GM12878 (cell line): Measurements from ENCODE around the gene RASSF10. TPM values are rescaled to one million over a fixed set of nuclear protein-coding genes. Genes with fewer than 3 reads are reported as not detected.

ENCODE experiments used
- ATAC-seq: fragments of 200-7000 bp; cut with Tn5 transposase; 3 replicates; pipeline ENCODE4 v1.9.1; 2020; ENCODE audit warnings: mild to moderate bottlenecking, moderate library complexity
- BruUV-seq: library from RNA; stranded (reverse); fragments of 400-500 nt; replicated peaks from 2 replicates; lab custom pipeline; 2021; lab: Mats Ljungman, UMichigan
- CTCF ChIA-PET: fragments of 300-600 bp; sonication (Branson Sonifier 250); formaldehyde crosslinking; extraction: SDS; loops from one replicate; lab custom pipeline; 2021; ENCODE audit warnings: inconsistent platforms; lab: Yijun Ruan, JAX
- POLR2A ChIA-PET: fragments of 350-600 bp; formaldehyde crosslinking; extraction: SDS; loops from one replicate; lab custom pipeline; 2021; ENCODE audit warnings: inconsistent platforms; lab: Charles Lee
- RAD21 ChIA-PET: fragments of 300-600 bp; sonication (Branson Sonifier 250); formaldehyde crosslinking; loops from one replicate; lab custom pipeline; 2023; ENCODE audit warnings: antibody characterized with exemption; ENCODE audit not compliant: unreplicated experiment; lab: Charles Lee
- SMC1A ChIA-PET: fragments of 300-600 bp; sonication (Branson Sonifier 250); formaldehyde crosslinking; loops from one replicate; lab custom pipeline; 2023; ENCODE audit not compliant: unreplicated experiment, uncharacterized antibody; lab: Charles Lee
- DNase-seq: peaks from one replicate; pipeline ENCODE4 v3.0.0-alpha.2; 2011; ENCODE audit warnings: low read depth, low spot score
- FAIRE-seq: peaks from 3 replicates; lab custom pipeline; 2011; peaks lifted over from hg19 to GRCh38; lab: Jason Lieb, UNC
- H2AFZ ChIP-seq: 2 replicates; pipeline ENCODE4 v1.6.0; 2011; ENCODE audit warnings: low read depth, low read length, control low read depth; ENCODE audit not compliant: control insufficient read depth
- H3K27ac ChIP-seq: 2 replicates; pipeline ENCODE4 v1.5.1; 2011; ENCODE audit warnings: control low read depth; ENCODE audit not compliant: control insufficient read depth, insufficient read depth
- H3K27me3 ChIP-seq, 2 experiments: replicated peaks in 1 of 2; 2 replicates each; pipeline versions ENCODE4 v1.6.0 to v1.6.1; 2011; ENCODE audit warnings: low read length in 1 of 2; ENCODE audit not compliant: control insufficient read depth in 2 of 2, insufficient read depth in 2 of 2
- H3K36me3 ChIP-seq, 2 experiments: 2 replicates each; pipeline ENCODE4 v1.5.1; 2011; ENCODE audit warnings: low read length in 1 of 2; ENCODE audit not compliant: control insufficient read depth in 2 of 2, insufficient read depth in 2 of 2
- H3K4me1 ChIP-seq: 2 replicates; pipeline ENCODE4 v1.6.1; 2011; ENCODE audit warnings: mild to moderate bottlenecking, low read length, moderate library complexity, mixed read lengths; ENCODE audit not compliant: control insufficient read depth, insufficient read depth
- H3K4me2 ChIP-seq: 2 replicates; pipeline ENCODE4 v1.6.0; 2011; ENCODE audit warnings: control low read depth; ENCODE audit not compliant: control insufficient read depth, insufficient read depth
- H3K4me3 ChIP-seq: fragments of 200-600 bp; sonication (generic); 2 replicates; pipeline ENCODE4 v1.5.1; 2016
- H3K79me2 ChIP-seq: 2 replicates; pipeline ENCODE4 v1.6.0; 2011; ENCODE audit warnings: low read length; ENCODE audit not compliant: control insufficient read depth, insufficient read depth
- H3K9ac ChIP-seq: 2 replicates; pipeline ENCODE4 v1.8.0; 2011; ENCODE audit warnings: low read length, control low read depth, mixed read lengths; ENCODE audit not compliant: control insufficient read depth, insufficient read depth
- H3K9me3 ChIP-seq: replicated peaks from 3 replicates; pipeline ENCODE4 v1.5.1; 2011; ENCODE audit warnings: mild to moderate bottlenecking, low read length; ENCODE audit not compliant: control insufficient read depth, insufficient read depth
- H4K20me1 ChIP-seq: 2 replicates; pipeline ENCODE4 v1.6.0; 2011; ENCODE audit not compliant: control insufficient read depth, insufficient read depth
- EP300 ChIP-seq, 2 experiments: fragments of 150-350 bp in 1 of 2; IDR thresholded peaks; 2 replicates each; pipeline ENCODE4 v1.6.1; 2011 to 2012; ENCODE audit warnings: low read depth in 2 of 2, low read length in 2 of 2, borderline replicate concordance in 1 of 2, improper control_type of control experiment in 1 of 2, inconsistent platforms in 1 of 2; ENCODE audit not compliant: control insufficient read depth in 1 of 2
- NFYB ChIP-seq: IDR thresholded peaks from 2 replicates; pipeline ENCODE4 v1.6.1; 2011; ENCODE audit warnings: low read depth, mild to moderate bottlenecking, low read length, improper control_type of control experiment, moderate library complexity; ENCODE audit not compliant: insufficient read depth
- PKNOX1 ChIP-seq: fragments of 450-650 bp; IDR thresholded peaks from 2 replicates; pipeline ENCODE4 v1.6.1; 2016; ENCODE audit warnings: mild to moderate bottlenecking
- RAD51 ChIP-seq: fragments of 450-650 bp; IDR thresholded peaks from 2 replicates; pipeline ENCODE4 v1.6.1; 2016; ENCODE audit warnings: moderate library complexity, mild to moderate bottlenecking, inconsistent platforms
- WGBS: methylation state at CpG from one replicate; pipeline ENCODE4 v1.1.6; 2016; ENCODE audit warnings: low lambda C conversion rate; ENCODE audit not compliant: insufficient replicate concordance, insufficient coverage; ENCODE audit errors: missing lambda C conversion rate; 5-methylcytosine and 5-hydroxymethylcytosine counted together
- in situ Hi-C: fragments of 300-500 bp; cut with MboI; formaldehyde crosslinking; loops from 9 replicates; pipeline ENCODE4 v1.14.3; 2018; ENCODE audit warnings: mixed read lengths
- intact Hi-C: fragments of 100-400 bp; cut with micrococcal nuclease; formaldehyde crosslinking; loops from one replicate; pipeline ENCODE4 v1.14.2; 2022; ENCODE audit not compliant: unreplicated experiment
- polyA plus RNA-seq, 11 experiments: library from polyadenylated mRNA; depleted of rRNA in 4 of 11; unstranded in 6 of 11; stranded (reverse) in 5 of 11; fragments of >200 nt; fragmentation: Nextera tagmentation in 4 of 11; fragmentation: Illumina TruSeq in 1 of 11; extraction: Ambion mirVana in 4 of 11; extraction: Trizol in 1 of 11; gene quantifications; 1 replicate in 1 of 11; 2 replicates in 10 of 11; pipeline versions ENCODE4 v1.2.1 to v1.2.3, GENCODE V29; 2011 to 2016; ENCODE audit warnings: inconsistent platforms in 2 of 11, missing spikeins in 2 of 11, low read depth in 1 of 11
- total RNA-seq, 4 experiments: library from RNA; depleted of rRNA in 3 of 4; stranded (reverse); fragments of >200 nt in 3 of 4; fragmentation: Illumina TruSeq in 1 of 4; extraction: Trizol in 1 of 4; gene quantifications; 2 replicates each; pipeline versions ENCODE4 v1.2.1 to v1.2.3, GENCODE V29; 2013 to 2021
- TF ChIP-seq, protein P1 (sequence below): IDR thresholded peaks from 2 replicates; pipeline ENCODE4 v1.6.1; 2012; ENCODE audit warnings: low read depth, low read length, improper control_type of control experiment
- TF ChIP-seq, protein P2 (sequence below): fragments of 450-650 bp; formaldehyde crosslinking; IDR thresholded peaks from 2 replicates; pipeline ENCODE4 v1.5.0; 2022; ENCODE audit warnings: mild to moderate bottlenecking, missing genetic modification characterization

The RASSF10 gene
- total and polyA plus RNA-seq, 10 of the 15 experiments (the other 5 are each of a cell fraction or from before 2014, with no cell fraction given): 0.03 to 0.23 (median 0.09) TPM; not detected in 6

DNA sequence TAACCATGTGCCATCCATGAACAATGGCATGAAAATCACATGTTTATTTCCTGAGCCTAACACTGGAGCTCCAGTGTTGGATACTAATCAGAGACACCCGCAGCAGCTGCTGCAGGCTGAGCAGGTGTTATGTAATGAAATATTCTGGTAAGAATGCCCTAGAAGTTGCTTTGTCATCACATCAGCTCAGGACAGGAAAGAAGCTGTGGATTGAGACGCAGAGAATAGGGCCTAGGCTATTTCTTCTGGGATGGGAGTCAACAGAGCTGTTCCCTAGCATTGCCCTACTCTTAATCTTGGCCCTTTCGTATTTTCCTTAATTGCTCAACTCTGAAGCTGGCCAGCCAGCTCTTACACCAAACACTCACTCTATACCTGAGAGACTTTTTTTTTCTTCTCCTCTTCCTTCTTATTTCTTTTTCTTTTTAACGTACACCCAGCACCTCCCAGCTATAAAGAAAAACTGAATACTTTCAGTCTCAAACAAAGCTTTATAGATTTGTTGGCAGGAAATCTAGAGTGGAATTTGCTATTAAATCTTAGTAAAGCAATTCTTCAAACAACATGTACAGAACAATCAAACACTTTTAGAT, 31.9 kb downstream of the RASSF10 start (continued):
- TF ChIP-seq, protein P1, sequence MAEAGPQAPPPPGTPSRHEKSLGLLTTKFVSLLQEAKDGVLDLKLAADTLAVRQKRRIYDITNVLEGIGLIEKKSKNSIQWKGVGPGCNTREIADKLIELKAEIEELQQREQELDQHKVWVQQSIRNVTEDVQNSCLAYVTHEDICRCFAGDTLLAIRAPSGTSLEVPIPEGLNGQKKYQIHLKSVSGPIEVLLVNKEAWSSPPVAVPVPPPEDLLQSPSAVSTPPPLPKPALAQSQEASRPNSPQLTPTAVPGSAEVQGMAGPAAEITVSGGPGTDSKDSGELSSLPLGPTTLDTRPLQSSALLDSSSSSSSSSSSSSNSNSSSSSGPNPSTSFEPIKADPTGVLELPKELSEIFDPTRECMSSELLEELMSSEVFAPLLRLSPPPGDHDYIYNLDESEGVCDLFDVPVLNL: no peak

DNA sequence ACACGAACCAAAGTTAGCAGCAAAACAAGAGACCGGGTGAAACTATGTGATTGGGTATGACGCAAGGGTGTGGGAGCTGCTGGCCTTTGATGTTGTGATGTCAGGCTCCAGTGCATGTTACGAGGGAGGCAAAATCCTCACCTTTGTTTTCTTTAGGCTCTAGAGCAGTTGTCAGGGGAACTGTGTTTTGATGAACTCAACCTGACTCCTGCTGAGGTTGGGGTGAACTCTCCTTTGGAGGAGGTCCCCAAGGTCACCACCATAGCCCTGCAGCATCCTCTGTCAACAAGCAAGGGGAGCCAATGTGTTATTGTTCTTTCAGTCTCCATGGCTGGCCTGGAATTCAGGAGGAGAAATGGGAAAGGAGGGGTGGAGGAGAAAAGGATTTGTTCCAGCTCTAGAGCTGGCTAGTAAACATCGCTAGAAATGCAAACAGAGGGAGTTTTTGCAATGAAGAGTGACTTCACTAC, 33.8 kb downstream of the RASSF10 start:
- H3K27ac ChIP-seq: no peak overlapping the region
- no peaks in the 10 kb centered on the region for H3K36me3 ChIP-seq
- RAD21 ChIA-PET: no interaction called here
- 61% methylated on average over 5 of the region's 5 CpGs for WGBS
- H3K4me3 ChIP-seq: no peak overlapping the region
- no peak overlapping the region for H3K9ac ChIP-seq
- intact Hi-C loops: no loop called here
- no peaks in the 10 kb centered on the region; a peak in 1 of 4 replicates for H3K27me3 ChIP-seq
- no peaks in the 10 kb centered on the region for H3K4me1 ChIP-seq
- no peak overlapping the region for H2AFZ ChIP-seq
- no peak for DNase-seq
- TF ChIP-seq EP300 (IDR thresholded peaks at IDR 0.05; ENCODE audit: borderline replicate concordance in 1 of 2, control insufficient read depth in 1 of 2, low read depth in 2 of 2, low read length in 2 of 2) (no peak), RAD51 (no peak), NFYB (no peak), PKNOX1 (no peak)
- TF ChIP-seq, protein P2, sequence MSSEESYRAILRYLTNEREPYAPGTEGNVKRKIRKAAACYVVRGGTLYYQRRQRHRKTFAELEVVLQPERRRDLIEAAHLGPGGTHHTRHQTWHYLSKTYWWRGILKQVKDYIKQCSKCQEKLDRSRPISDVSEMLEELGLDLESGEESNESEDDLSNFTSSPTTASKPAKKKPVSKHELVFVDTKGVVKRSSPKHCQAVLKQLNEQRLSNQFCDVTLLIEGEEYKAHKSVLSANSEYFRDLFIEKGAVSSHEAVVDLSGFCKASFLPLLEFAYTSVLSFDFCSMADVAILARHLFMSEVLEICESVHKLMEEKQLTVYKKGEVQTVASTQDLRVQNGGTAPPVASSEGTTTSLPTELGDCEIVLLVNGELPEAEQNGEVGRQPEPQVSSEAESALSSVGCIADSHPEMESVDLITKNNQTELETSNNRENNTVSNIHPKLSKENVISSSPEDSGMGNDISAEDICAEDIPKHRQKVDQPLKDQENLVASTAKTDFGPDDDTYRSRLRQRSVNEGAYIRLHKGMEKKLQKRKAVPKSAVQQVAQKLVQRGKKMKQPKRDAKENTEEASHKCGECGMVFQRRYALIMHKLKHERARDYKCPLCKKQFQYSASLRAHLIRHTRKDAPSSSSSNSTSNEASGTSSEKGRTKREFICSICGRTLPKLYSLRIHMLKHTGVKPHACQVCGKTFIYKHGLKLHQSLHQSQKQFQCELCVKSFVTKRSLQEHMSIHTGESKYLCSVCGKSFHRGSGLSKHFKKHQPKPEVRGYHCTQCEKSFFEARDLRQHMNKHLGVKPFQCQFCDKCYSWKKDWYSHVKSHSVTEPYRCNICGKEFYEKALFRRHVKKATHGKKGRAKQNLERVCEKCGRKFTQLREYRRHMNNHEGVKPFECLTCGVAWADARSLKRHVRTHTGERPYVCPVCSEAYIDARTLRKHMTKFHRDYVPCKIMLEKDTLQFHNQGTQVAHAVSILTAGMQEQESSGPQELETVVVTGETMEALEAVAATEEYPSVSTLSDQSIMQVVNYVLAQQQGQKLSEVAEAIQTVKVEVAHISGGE: no peak
- in situ Hi-C loops: no loop called here
- ATAC-seq: peak; percentile 23
- POLR2A ChIA-PET: no interaction called here
- no peaks in the 10 kb centered on the region for H3K79me2 ChIP-seq
- BruUV-seq: no TSS peak
- no peaks in the 10 kb centered on the region for H3K9me3 ChIP-seq
- FAIRE-seq: no peak
- H3K4me2 ChIP-seq: no peak overlapping the region
- SMC1A ChIA-PET: interaction anchor here (1.0 to 2.0 kb wide), 5 partner anchors 9 to 109 kb away, joined by 3 to 7 read pairs (median 4); no protein-coding TSS in a partner anchor
- no peaks in the 10 kb centered on the region for H4K20me1 ChIP-seq
- CTCF ChIA-PET: interaction anchor here (1.0 to 2.2 kb wide), 3 partner anchors 16 to 108 kb away, joined by 3 to 6 read pairs (median 3); no protein-coding TSS in a partner anchor
